ENCODE measurements around the gene TMEM63C. TPM values are rescaled to one million over a fixed set of nuclear protein-coding genes. Genes with fewer than 3 reads are reported as not detected.

TMEM63C gene
- total and polyA plus RNA-seq, 4 experiments from 2014 or later, result 0.36 to 1.7 TPM; not detected in 2

DNA sequence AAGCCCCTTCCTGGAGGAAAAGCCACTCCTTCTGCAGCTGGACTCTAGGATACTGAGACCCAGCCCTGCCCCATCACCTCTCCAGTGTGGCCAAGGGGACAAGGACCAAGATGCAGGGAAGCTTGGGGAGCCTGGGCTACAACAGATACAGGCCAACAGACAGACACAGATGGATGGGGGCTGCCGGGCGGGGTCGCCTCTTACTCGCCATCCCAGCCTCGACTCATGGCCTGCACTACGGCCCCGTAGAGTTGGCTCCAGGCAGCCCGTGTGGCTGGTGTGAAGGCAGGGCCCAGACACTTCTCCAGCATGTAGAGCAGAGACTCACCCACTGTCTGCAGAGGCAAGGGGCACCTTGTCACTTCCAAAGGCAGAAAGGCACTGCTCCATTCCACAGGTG is 84.7 kb downstream of the TMEM63C start:
- H3K36me3 Mint-ChIP-seq, result no peaks in the 10 kb centered on the region
- ChIA-PET CTCF (ENCODE audit: partially characterized antibody) (no interaction called here), POLR2A (ENCODE audit: partially characterized antibody) (no interaction called here)
- H3K9me3 Mint-ChIP-seq, result peaks cover 0 to 7% (median under 1%) of the 10 kb centered on the region in 8 donors
- H3K36me3 ChIP-seq (ENCODE audit: insufficient read depth, low read length), result no peaks in the 10 kb centered on the region
- peak overlapping the region in 1 of 7 donors; percentile 57 for H3K27ac Mint-ChIP-seq
- no peaks in the 10 kb centered on the region for H3K27me3 ChIP-seq (ENCODE audit: insufficient read depth, low read length)
- peaks cover 25 to 31% of the 10 kb centered on the region in 2 donors for H3K27me3 Mint-ChIP-seq
- no peak overlapping the region for H3K27ac ChIP-seq (ENCODE audit: low read depth, low read length)
- intact Hi-C loops (cut with micrococcal nuclease), result no loop called here
- peaks cover 0 to 7% (median 4%) of the 10 kb centered on the region in 4 donors for H3K4me1 Mint-ChIP-seq
- no peak overlapping the region for H3K4me3 Mint-ChIP-seq
- DNase-seq, result no peak
- H3K4me3 ChIP-seq (ENCODE audit: low read length in 2 of 2), result no peak overlapping the region
- H3K4me1 ChIP-seq (ENCODE audit: insufficient read depth, low read length), result no peaks in the 10 kb centered on the region
- H3K9me3 ChIP-seq (ENCODE audit: control insufficient read depth in 1 of 2, low read length in 2 of 2), result no peaks in the 10 kb centered on the region

DNA sequence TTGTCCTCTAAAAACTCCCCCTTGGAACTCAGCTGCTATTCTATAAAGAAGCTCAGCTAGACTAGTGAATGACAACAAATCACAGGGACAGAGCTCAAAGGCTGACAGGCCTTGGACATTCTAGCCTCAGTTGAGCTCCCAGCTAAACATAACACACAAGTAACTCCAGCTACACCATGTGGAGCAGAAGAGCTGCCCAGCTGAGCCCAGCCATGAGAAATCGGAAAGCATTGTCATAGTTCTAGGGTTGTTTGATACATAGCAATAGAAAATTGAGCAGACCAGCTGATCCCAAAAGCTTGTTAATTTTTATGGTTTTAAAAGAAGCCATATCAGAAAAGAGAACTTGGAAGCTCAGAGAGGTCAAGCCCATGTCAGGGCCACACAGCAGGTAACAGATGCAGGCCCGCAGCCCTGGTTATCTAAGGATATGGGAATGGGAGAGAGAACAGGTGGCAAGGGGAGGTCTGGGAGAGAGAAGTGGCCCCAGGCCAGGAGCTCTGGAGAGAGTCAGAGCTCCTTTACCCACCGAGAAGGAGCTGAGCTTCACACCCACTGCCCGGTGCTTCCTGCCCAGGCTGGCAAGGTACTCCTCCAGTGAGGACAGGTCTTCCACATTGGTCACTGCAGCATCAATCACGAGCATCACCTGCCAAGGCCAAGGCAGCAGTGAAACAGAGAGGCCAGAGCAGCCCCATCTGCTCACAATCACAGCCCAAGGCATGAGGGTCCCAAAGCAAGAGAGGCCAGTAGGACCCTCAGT is 86.5 kb downstream of the TMEM63C start:
- Mint-ChIP-seq H3K4me1 (peaks cover 0 to 8% (median 4%) of the 10 kb centered on the region in 4 donors), H3K4me3 (no peak overlapping the region), H3K36me3 (no peaks in the 10 kb centered on the region), H3K9me3 (peaks cover 0 to 7% (median under 1%) of the 10 kb centered on the region in 8 donors), H3K27ac (no peak overlapping the region), H3K27me3 (peaks cover 29 to 34% of the 10 kb centered on the region in 2 donors)
- H3K9me3 ChIP-seq (ENCODE audit: control insufficient read depth in 1 of 2, low read length in 2 of 2), result no peaks in the 10 kb centered on the region
- H3K4me3 ChIP-seq (ENCODE audit: low read length in 2 of 2), result no peak overlapping the region
- H3K4me1 ChIP-seq (ENCODE audit: insufficient read depth, low read length), result no peaks in the 10 kb centered on the region
- H3K36me3 ChIP-seq (ENCODE audit: insufficient read depth, low read length), result no peaks in the 10 kb centered on the region
- intact Hi-C loops (cut with micrococcal nuclease), result no loop called here
- CTCF ChIA-PET (ENCODE audit: partially characterized antibody), result no interaction called here
- POLR2A ChIA-PET (ENCODE audit: partially characterized antibody), result no interaction called here
- no peak for DNase-seq
- no peaks in the 10 kb centered on the region for H3K27me3 ChIP-seq (ENCODE audit: insufficient read depth, low read length)
- H3K27ac ChIP-seq (ENCODE audit: low read depth, low read length), result no peak overlapping the region

DNA sequence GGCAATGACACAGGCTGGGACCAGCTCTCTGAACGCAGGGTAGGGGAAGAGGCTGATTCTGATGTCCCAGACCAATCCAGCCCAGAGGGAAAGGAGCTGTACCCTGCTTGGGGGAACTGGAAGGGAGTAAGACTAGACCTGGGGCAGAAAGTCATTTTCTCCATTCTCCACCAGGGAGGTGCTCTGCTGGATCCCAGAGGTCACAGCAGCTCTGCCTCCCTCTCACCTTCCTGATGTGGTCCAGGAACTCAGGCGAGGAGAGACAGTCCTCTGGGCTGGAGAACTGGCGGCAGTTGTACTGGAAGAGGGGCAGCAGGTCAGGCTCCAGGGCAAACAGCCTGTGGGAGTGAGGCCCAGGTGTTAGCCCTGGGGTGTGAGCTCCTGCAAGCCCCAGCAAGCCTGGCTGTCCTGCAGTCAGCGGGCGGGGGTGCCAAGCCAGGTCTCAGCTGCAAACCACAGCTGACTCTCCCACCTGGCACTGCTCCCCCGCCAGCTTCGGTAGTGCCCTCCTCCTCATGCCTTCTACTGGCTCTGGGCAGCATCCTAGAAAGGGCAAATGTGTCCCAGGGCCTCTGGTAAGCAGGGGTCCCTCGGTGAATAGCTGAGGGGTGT is 87.5 kb downstream of the TMEM63C start:
- Histone ChIP-seq H3K4me1 (ENCODE audit: insufficient read depth, low read length) (no peaks in the 10 kb centered on the region), H3K36me3 (ENCODE audit: insufficient read depth, low read length) (no peaks in the 10 kb centered on the region), H3K27me3 (ENCODE audit: insufficient read depth, low read length) (no peaks in the 10 kb centered on the region), H3K27ac (ENCODE audit: low read depth, low read length) (no peak overlapping the region), H3K4me3 (ENCODE audit: low read length in 2 of 2) (no peak overlapping the region), H3K9me3 (ENCODE audit: control insufficient read depth in 1 of 2, low read length in 2 of 2) (no peaks in the 10 kb centered on the region)
- no peak overlapping the region for H3K27ac Mint-ChIP-seq
- H3K27me3 Mint-ChIP-seq, result peaks cover 30 to 33% of the 10 kb centered on the region in 2 donors
- ChIA-PET POLR2A (ENCODE audit: partially characterized antibody) (no interaction called here), CTCF (ENCODE audit: partially characterized antibody) (no interaction called here)
- intact Hi-C loops (cut with micrococcal nuclease), result no loop called here
- peaks cover 0 to 8% (median 4%) of the 10 kb centered on the region in 4 donors for H3K4me1 Mint-ChIP-seq
- peak overlapping the region in 1 of 8 donors; percentile 59 for H3K4me3 Mint-ChIP-seq
- H3K36me3 Mint-ChIP-seq, result no peaks in the 10 kb centered on the region
- no peak for DNase-seq
- H3K9me3 Mint-ChIP-seq, result peaks cover 0 to 7% (median under 1%) of the 10 kb centered on the region in 8 donors

DNA sequence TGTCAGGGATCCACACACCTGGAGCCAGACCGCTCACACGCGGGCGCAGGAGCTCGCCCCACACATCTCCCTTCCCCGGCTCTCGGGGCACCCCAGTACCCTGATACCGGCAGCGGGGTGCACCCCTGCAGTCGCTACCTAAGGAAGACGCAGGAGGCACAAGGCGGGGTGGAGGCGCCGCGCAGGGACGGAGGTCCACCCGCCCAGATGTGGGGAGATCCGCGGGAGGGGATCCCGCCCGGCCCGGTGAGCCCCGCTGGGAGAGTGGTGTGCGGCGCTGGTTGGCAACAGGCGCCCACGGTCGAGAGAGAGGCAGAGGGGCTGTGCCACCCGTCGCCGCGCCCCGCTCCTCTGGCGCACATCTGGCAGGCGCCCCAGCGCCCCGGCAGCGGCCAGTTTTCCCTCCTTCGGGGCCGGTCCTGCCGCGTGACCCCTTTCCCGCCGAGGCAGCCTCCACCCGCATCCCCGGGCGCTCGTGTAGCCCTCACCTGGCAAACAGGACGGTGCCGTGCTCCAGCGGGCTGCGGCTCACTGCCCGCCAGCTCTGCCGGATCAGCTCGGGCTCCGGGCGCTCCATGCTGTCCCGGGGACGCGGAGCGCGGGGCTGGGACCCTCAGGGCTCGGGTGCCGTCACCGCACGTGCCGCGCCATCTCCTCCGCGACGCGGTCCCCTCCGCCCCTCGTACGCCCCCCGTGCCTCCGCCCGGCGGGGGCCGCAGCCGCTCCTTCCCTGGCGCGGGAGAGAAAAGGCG is 88.9 kb downstream of the TMEM63C start:
- Histone ChIP-seq H3K36me3 (ENCODE audit: insufficient read depth, low read length) (no peaks in the 10 kb centered on the region), H3K27me3 (ENCODE audit: insufficient read depth, low read length) (no peaks in the 10 kb centered on the region), H3K9me3 (ENCODE audit: control insufficient read depth in 1 of 2, low read length in 2 of 2) (no peaks in the 10 kb centered on the region), H3K4me3 (ENCODE audit: low read length in 2 of 2) (no peak overlapping the region), H3K4me1 (ENCODE audit: insufficient read depth, low read length) (no peaks in the 10 kb centered on the region), H3K27ac (ENCODE audit: low read depth, low read length) (no peak overlapping the region)
- Mint-ChIP-seq H3K27me3 (peaks cover 27 to 33% of the 10 kb centered on the region in 2 donors), H3K4me1 (peaks cover 0 to 8% (median 4%) of the 10 kb centered on the region in 4 donors), H3K36me3 (no peaks in the 10 kb centered on the region), H3K9me3 (peaks cover 0 to 7% (median under 1%) of the 10 kb centered on the region in 8 donors), H3K27ac (no peak overlapping the region), H3K4me3 (no peak overlapping the region)
- no peak for DNase-seq
- POLR2A ChIA-PET (ENCODE audit: partially characterized antibody), result no interaction called here
- intact Hi-C loops (cut with micrococcal nuclease), result no loop called here
- CTCF ChIA-PET (ENCODE audit: partially characterized antibody), result no interaction called here

DNA sequence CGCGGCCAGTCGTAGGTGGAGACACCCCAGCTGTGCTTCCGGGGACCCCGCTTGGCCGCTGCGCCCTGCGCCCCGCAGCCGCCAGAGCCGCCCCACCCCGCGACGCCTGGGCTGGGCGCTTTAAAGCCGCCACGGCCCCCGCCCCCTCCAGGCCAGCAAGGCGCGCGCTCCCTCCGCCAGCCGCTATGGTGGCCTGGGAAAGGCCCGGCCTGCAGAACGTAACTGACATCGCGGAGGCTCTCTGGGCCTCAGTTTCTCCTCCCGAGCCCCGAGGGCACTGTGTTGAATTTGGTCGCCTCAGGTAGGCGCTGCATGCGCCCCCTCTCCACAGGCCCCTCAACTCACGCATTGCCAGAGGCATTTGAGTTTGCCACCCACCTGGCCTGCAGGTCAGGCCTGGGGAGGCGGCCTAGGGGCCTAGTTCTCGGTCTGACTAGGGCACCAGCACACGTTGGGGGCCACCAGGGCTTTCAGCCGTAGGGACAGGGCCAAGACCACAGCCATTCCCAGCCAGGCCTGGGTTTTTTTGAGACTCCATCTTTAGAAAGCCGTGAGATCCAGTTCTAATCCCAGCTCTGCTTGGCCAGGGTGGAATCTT is 89.6 kb downstream of the TMEM63C start, which contains the start of gene NGB:
Gene NGB, minus strand, starts transcription at position 94 of the 598 bp plus-strand sequence. CDS start 269 bp downstream, outside the sequence.
- peaks cover 0 to 7% (median under 1%) of the 10 kb centered on the region in 8 donors for H3K9me3 Mint-ChIP-seq
- H3K27me3 Mint-ChIP-seq, result peaks cover 27 to 33% of the 10 kb centered on the region in 2 donors
- H3K27ac Mint-ChIP-seq, result no peak within 1 kb of the TSS
- Histone ChIP-seq H3K27me3 (ENCODE audit: insufficient read depth, low read length) (no peaks in the 10 kb centered on the region), H3K4me1 (ENCODE audit: insufficient read depth, low read length) (no peaks in the 10 kb centered on the region), H3K9me3 (ENCODE audit: control insufficient read depth in 1 of 2, low read length in 2 of 2) (no peaks in the 10 kb centered on the region), H3K4me3 (ENCODE audit: low read length in 2 of 2) (no peak within 1 kb of the TSS), H3K27ac (ENCODE audit: low read depth, low read length) (no peak within 1 kb of the TSS), H3K36me3 (ENCODE audit: insufficient read depth, low read length) (no peaks in the 10 kb centered on the region)
- peak within 1 kb of the TSS in 2 of 8 donors; percentile 10 to 35 for H3K4me3 Mint-ChIP-seq
- H3K36me3 Mint-ChIP-seq, result peaks cover 0 to 2% of the 10 kb centered on the region in 2 donors
- ChIA-PET POLR2A (ENCODE audit: partially characterized antibody) (no interaction called here), CTCF (ENCODE audit: partially characterized antibody) (no interaction called here)
- peaks cover 0 to 8% (median 4%) of the 10 kb centered on the region in 4 donors for H3K4me1 Mint-ChIP-seq
- intact Hi-C loops (cut with micrococcal nuclease), result no loop called here
- no peak for DNase-seq

DNA sequence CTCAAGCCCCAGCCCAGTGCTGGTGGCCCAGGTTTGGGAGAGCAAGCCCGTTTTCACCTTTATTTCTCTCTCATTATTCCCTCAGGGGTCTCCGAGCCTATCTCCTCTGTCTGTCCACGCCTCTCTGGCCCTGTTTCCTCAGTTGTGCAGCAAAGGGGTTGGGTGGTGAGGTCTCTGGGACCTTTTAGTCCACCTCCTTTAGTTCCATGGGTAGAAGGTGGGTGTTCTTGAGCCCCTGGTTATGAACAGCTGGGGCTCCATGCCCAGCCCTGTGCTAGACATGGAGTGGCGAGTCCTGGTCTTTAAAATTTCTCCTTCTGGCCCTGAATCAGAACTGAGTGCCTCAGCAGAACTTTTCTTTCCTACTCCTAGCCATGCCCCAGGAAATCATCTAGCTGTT is 90.7 kb downstream of the TMEM63C start:
- no peak overlapping the region for H3K4me3 Mint-ChIP-seq
- peaks cover 27 to 33% of the 10 kb centered on the region in 2 donors for H3K27me3 Mint-ChIP-seq
- CTCF ChIA-PET (ENCODE audit: partially characterized antibody), result interaction anchor here (1.0 kb wide), 1 partner anchor 44 kb away, joined by 3 read pairs; no protein-coding TSS in a partner anchor

More for the DNA sequence above, 90.7 kb downstream of the TMEM63C start:
- H3K9me3 Mint-ChIP-seq, result peaks cover 0 to 7% (median under 1%) of the 10 kb centered on the region in 8 donors
- H3K27ac Mint-ChIP-seq, result no peak overlapping the region
- no peak for DNase-seq
- H3K36me3 Mint-ChIP-seq, result peaks cover 0 to 2% of the 10 kb centered on the region in 2 donors
- Histone ChIP-seq H3K4me3 (ENCODE audit: low read length in 2 of 2) (no peak overlapping the region), H3K27ac (ENCODE audit: low read depth, low read length) (no peak overlapping the region), H3K27me3 (ENCODE audit: insufficient read depth, low read length) (no peaks in the 10 kb centered on the region), H3K36me3 (ENCODE audit: insufficient read depth, low read length) (no peaks in the 10 kb centered on the region), H3K9me3 (ENCODE audit: control insufficient read depth in 1 of 2, low read length in 2 of 2) (no peaks in the 10 kb centered on the region), H3K4me1 (ENCODE audit: insufficient read depth, low read length) (no peaks in the 10 kb centered on the region)
- intact Hi-C loops (cut with micrococcal nuclease), result no loop called here
- POLR2A ChIA-PET (ENCODE audit: partially characterized antibody), result no interaction called here
- H3K4me1 Mint-ChIP-seq, result peaks cover 0 to 8% (median 4%) of the 10 kb centered on the region in 4 donors

Measured in CD4-positive, alpha-beta memory T cell (primary cell).